ENCODE data around the gene DUSP12.
A peak's percentile ranks its signal among the peaks of the same experiment; 100 is the strongest.

The DUSP12 gene

DNA sequence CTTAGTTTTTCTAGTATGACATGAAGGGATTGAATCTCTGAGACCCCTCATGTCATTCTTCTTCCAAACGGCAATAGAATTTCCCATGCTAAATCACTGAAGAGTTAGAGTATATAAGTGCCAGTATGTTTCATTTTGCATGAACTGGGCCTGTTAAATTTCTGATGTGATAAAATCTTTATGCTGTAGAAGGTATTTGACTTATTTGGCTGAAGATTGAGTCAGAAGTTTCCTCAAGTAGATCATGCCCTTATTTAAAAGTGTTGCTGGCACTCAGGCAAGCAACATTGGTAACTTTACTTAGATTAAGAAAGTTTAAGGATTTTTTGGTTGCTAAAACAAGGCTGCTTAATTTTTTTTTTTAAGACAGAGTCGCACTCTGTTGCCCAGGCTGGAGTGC is 29.8 kb downstream of the DUSP12 start:
- DNase-seq (ENCODE audit: low read depth): no peak
- TF ChIP-seq CTCF (IDR thresholded peaks at IDR 0.05; ENCODE audit: control insufficient read depth, insufficient read depth, low read depth, low read length, missing control alignments): no peak
- H3K4me3 ChIP-seq (ENCODE audit: control insufficient read depth, low read depth, low read length): no peak overlapping the region

DNA sequence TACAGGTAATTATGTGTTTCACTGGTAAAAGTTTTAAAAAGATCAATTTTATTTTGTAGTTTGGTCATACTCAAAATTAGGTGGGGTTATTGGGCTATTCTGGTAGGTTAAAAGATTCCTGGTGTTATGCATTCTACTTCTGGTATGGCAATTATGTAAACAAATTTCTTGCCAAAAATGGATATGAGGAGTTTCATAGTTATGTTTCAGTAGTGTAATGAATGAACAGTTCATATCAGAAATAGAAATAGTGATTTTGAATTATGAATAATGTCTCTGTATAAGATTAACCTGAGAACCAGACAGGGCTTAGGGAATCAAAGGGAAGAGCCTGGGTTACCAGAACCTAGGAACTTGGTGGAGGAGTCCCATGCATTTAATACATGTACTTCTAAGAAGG is 32.4 kb downstream of the DUSP12 start:
- no peak for TF ChIP-seq CTCF (IDR thresholded peaks at IDR 0.05; ENCODE audit: control insufficient read depth, insufficient read depth, low read depth, low read length, missing control alignments)
- no peak overlapping the region for H3K4me3 ChIP-seq (ENCODE audit: control insufficient read depth, low read depth, low read length)
- no peak for DNase-seq (ENCODE audit: low read depth)

DNA sequence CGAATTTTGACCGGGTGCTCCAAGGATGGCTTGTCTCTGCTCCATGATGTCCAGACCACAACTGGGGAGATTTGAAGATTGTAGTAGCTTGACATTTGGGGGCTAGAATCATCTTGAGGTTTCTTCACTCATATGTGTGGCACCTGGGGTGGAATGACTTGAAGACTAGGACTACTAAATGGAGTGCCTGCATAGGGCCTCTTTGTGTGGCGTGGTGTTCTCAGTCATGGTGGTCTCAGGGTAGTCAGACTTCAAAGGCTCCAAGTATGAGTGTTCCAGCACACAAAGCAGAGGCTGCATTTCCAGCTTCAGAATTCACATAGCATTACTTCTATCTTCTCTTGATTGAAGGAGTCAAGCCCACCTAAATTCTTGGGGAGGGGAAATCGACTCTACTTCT is 33.3 kb downstream of the DUSP12 start:
- no peak for TF ChIP-seq CTCF (IDR thresholded peaks at IDR 0.05; ENCODE audit: control insufficient read depth, insufficient read depth, low read depth, low read length, missing control alignments)
- no peak for DNase-seq (ENCODE audit: low read depth)
- H3K4me3 ChIP-seq (ENCODE audit: control insufficient read depth, low read depth, low read length): no peak overlapping the region

GRCh38 chr1:161784968-161785367 is 35.4 kb downstream of the DUSP12 start:
- TF ChIP-seq CTCF (IDR thresholded peaks at IDR 0.05; ENCODE audit: control insufficient read depth, insufficient read depth, low read depth, low read length, missing control alignments): no peak
- no peak for DNase-seq (ENCODE audit: low read depth)
- no peak overlapping the region for H3K4me3 ChIP-seq (ENCODE audit: control insufficient read depth, low read depth, low read length)

- peak; percentile 16 for TF ChIP-seq CTCF (IDR thresholded peaks at IDR 0.05; ENCODE audit: control insufficient read depth, insufficient read depth, low read depth, low read length, missing control alignments)
- no peak for DNase-seq (ENCODE audit: low read depth)
- H3K4me3 ChIP-seq (ENCODE audit: control insufficient read depth, low read depth, low read length): no peak overlapping the region
Observed at GRCh38 chr1:161787355-161787754, 37.8 kb downstream of the DUSP12 start.

- no peak for TF ChIP-seq CTCF (IDR thresholded peaks at IDR 0.05; ENCODE audit: control insufficient read depth, insufficient read depth, low read depth, low read length, missing control alignments)
- no peak for DNase-seq (ENCODE audit: low read depth)
- H3K4me3 ChIP-seq (ENCODE audit: control insufficient read depth, low read depth, low read length): no peak overlapping the region
Observed at GRCh38 chr1:161790587-161791317, 41.2 kb downstream of the DUSP12 start.

All from AG09309 (cell line).